Liver (tissue), 9 donors: ENCODE data around the gene FKBP5. TPM values are rescaled to one million over a fixed set of nuclear protein-coding genes. Genes with fewer than 3 reads are reported as not detected.

Source experiments
- DNase-seq: peaks from one replicate; pipeline ENCODE4 v3.0.0-alpha.2; 2017; ENCODE audit warnings: low spot score
- H3K27ac ChIP-seq, 2 donors: one replicate each; pipeline ENCODE4 v1.7.0; 2013; ENCODE audit warnings: inconsistent platforms in 2 of 2, low read length in 2 of 2, control low read depth in 1 of 2, low read depth in 1 of 2, mild to moderate bottlenecking in 1 of 2
- H3K27me3 ChIP-seq, 4 donors: one replicate each; pipeline versions ENCODE4 v1.6.1 to v1.7.0; 2013; ENCODE audit warnings: low read length in 3 of 4, inconsistent platforms in 1 of 4, mild to moderate bottlenecking in 1 of 4, moderate library complexity in 1 of 4; ENCODE audit not compliant: control insufficient read depth in 4 of 4, insufficient read depth in 4 of 4
- H3K36me3 ChIP-seq, 4 donors: one replicate each; pipeline versions ENCODE4 v1.6.1 to v1.7.0; 2013; ENCODE audit warnings: low read length in 3 of 4, mild to moderate bottlenecking in 3 of 4, low read depth in 1 of 4, moderate library complexity in 1 of 4; ENCODE audit not compliant: control insufficient read depth in 4 of 4, insufficient read depth in 3 of 4
- H3K4me1 ChIP-seq, 4 donors: one replicate each; pipeline versions ENCODE4 v1.6.1 to v1.7.0; 2013; ENCODE audit warnings: low read length in 3 of 4, mild to moderate bottlenecking in 3 of 4, moderate library complexity in 1 of 4; ENCODE audit not compliant: control insufficient read depth in 4 of 4, insufficient read depth in 4 of 4
- H3K4me3 ChIP-seq, 3 donors: one replicate each; pipeline versions ENCODE4 v1.6.1 to v1.7.0; 2013; ENCODE audit warnings: low read length in 3 of 3, control low read depth in 1 of 3, low read depth in 1 of 3, mild to moderate bottlenecking in 1 of 3
- H3K9ac ChIP-seq, 2 donors: one replicate each; pipeline ENCODE4 v1.7.0; 2013; ENCODE audit warnings: low read length in 2 of 2, mild to moderate bottlenecking in 2 of 2, moderate library complexity in 2 of 2, control low read depth in 1 of 2, low read depth in 1 of 2
- H3K9me3 ChIP-seq, 4 donors: one replicate each; pipeline versions ENCODE4 v1.6.1 to v1.7.0; 2013; ENCODE audit warnings: low read length in 3 of 4; ENCODE audit not compliant: control insufficient read depth in 4 of 4
- EGR1 ChIP-seq, 2 donors: IDR thresholded peaks; 2 replicates each; pipeline ENCODE4 v1.6.1; 2016 to 2018; ENCODE audit warnings: antibody characterized with exemption in 2 of 2, low read depth in 2 of 2
- GABPA ChIP-seq, 2 donors: IDR thresholded peaks in 1 of 2; conservative IDR thresholded peaks in 1 of 2; 2 replicates each; pipeline ENCODE4 v1.6.1; 2016; ENCODE audit warnings: antibody characterized with exemption in 2 of 2, mild to moderate bottlenecking in 1 of 2, moderate library complexity in 1 of 2
- HNF4A ChIP-seq, 2 donors: conservative IDR thresholded peaks; 2 replicates each; pipeline ENCODE4 v1.6.1; 2016; ENCODE audit warnings: antibody characterized with exemption in 2 of 2, mild to moderate bottlenecking in 2 of 2
- NR2F2 ChIP-seq: IDR thresholded peaks from 2 replicates; pipeline ENCODE4 v1.6.1; 2016; ENCODE audit warnings: antibody characterized with exemption
- RAD21 ChIP-seq, 2 donors: IDR thresholded peaks; 2 replicates each; pipeline ENCODE4 v1.6.1; 2016; ENCODE audit warnings: antibody characterized with exemption in 2 of 2, mild to moderate bottlenecking in 2 of 2
- RXRA ChIP-seq, 2 donors: IDR thresholded peaks; 2 replicates each; pipeline ENCODE4 v1.6.1; 2017 to 2018; ENCODE audit warnings: antibody characterized with exemption in 2 of 2, mild to moderate bottlenecking in 1 of 2
- SP1 ChIP-seq: IDR thresholded peaks from 2 replicates; pipeline ENCODE4 v1.6.1; 2018; ENCODE audit warnings: antibody characterized with exemption, mild to moderate bottlenecking
- YY1 ChIP-seq: IDR thresholded peaks from 2 replicates; pipeline ENCODE4 v1.6.1; 2016; ENCODE audit warnings: antibody characterized with exemption, mild to moderate bottlenecking
- WGBS: extraction: QIAGEN DNeasy Blood & Tissue Kit; methylation state at CpG from one replicate; pipeline ENCODE4 v1.1.7; 2013; 5-methylcytosine and 5-hydroxymethylcytosine counted together
- polyA plus RNA-seq, 2 donors: library from polyadenylated mRNA; stranded (reverse) in 1 of 2; unstranded in 1 of 2; fragments of 200-250 nt in 1 of 2; fragments of >200 nt in 1 of 2; fragmentation: Nextera tagmentation in 1 of 2; extraction: Ambion mirVana in 1 of 2; gene quantifications; one replicate each; pipeline versions ENCODE4 v1.2.1 to v1.2.3, GENCODE V29; 2013 to 2015
- total RNA-seq, 2 donors: library from RNA; depleted of rRNA; stranded (reverse); fragments of >200 nt; gene quantifications; one replicate each; pipeline ENCODE4 v1.2.3, GENCODE V29; 2014
- TF ChIP-seq, protein P1 (sequence below): IDR thresholded peaks from 2 replicates; pipeline ENCODE4 v1.6.1; 2016; ENCODE audit warnings: antibody characterized with exemption
- TF ChIP-seq, protein P2 (sequence below): IDR thresholded peaks from 2 replicates; pipeline ENCODE4 v1.6.1; 2016; ENCODE audit warnings: antibody characterized with exemption, mild to moderate bottlenecking
- donor health status: healthy.
- donor health status: healthy.
- donor health status: healthy.
- donor health status: healthy.
- donor health status: healthy.

Gene FKBP5
- total and polyA plus RNA-seq, 4 donors = 10.3 to 132 (median 63.7) TPM

GRCh38 chr6:35592178-35592577, 96.5 kb downstream of the FKBP5 start:
- no peak overlapping the region for H3K9ac ChIP-seq
- H3K36me3 ChIP-seq = peaks cover 16 to 56% (median 36%) of the 10 kb centered on the region in 4 donors
- peaks cover 0 to 9% (median 3%) of the 10 kb centered on the region in 4 donors for H3K4me1 ChIP-seq
- peak overlapping the region in 1 of 2 donors; percentile 4 for H3K27ac ChIP-seq
- no peak overlapping the region for H3K4me3 ChIP-seq
- peak; percentile 62 for TF ChIP-seq YY1
- peak; percentile 6 for TF ChIP-seq SP1
- peak in 1 of 2 donors; percentile 53 for TF ChIP-seq HNF4A (conservative IDR thresholded peaks at IDR 0.05)
- TF ChIP-seq RXRA (IDR thresholded peaks at IDR 0.05) = peak in 1 of 2 donors; percentile 52
- no peak for TF ChIP-seq EGR1 (IDR thresholded peaks at IDR 0.05; ENCODE audit: low read depth in 2 of 2)
- TF ChIP-seq, protein P1, sequence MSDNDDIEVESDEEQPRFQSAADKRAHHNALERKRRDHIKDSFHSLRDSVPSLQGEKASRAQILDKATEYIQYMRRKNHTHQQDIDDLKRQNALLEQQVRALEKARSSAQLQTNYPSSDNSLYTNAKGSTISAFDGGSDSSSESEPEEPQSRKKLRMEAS = no peak
- DNase-seq = no peak
- H3K27me3 ChIP-seq = no peaks in the 10 kb centered on the region
- 71% methylated on average over 3 of the region's 3 CpGs for WGBS
- H3K9me3 ChIP-seq = no peaks in the 10 kb centered on the region

DNA sequence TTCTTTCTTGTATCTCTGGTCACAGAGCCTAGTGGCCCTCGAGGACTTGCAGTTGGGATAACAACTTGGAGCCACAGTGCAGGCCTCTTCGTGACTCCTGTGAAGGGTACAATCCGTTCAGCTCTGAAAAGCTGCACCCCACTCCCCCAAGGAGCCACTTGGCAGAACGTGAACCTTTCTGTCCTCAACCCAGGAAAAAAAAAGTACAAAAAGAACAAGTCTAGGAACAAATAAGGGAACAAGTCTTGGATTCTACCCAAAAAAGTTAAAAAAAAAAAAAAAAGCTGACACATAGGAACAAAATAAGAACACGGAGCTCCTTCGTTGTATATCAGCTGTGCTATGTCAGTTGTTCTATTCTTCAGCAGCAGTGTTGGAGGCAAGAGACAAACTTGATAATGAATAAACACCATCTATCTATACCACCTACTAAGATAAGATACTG, 98.1 kb downstream of the FKBP5 start:
- Histone ChIP-seq H3K9me3 (no peaks in the 10 kb centered on the region), H3K9ac (no peak overlapping the region), H3K27me3 (no peaks in the 10 kb centered on the region), H3K27ac (no peak overlapping the region), H3K4me3 (no peak overlapping the region), H3K4me1 (peaks cover 0 to 9% (median 3%) of the 10 kb centered on the region in 4 donors), H3K36me3 (peaks cover 15 to 54% (median 35%) of the 10 kb centered on the region in 4 donors)
- no peak for DNase-seq
- 75% methylated on average over 6 of the region's 6 CpGs for WGBS
- TF ChIP-seq NR2F2 = peak; percentile 68
- peak; percentile 73 for TF ChIP-seq SP1
- TF ChIP-seq RAD21 (IDR thresholded peaks at IDR 0.05) = peak in 1 of 2 donors; percentile 12
- TF ChIP-seq, protein P1 = no peak
- TF ChIP-seq HNF4A (conservative IDR thresholded peaks at IDR 0.05) = no peak
- peak in 1 of 2 donors; percentile 39 for TF ChIP-seq RXRA (IDR thresholded peaks at IDR 0.05)

GRCh38 chr6:35589904-35590303, 98.8 kb downstream of the FKBP5 start:
- TF ChIP-seq, protein P2, sequence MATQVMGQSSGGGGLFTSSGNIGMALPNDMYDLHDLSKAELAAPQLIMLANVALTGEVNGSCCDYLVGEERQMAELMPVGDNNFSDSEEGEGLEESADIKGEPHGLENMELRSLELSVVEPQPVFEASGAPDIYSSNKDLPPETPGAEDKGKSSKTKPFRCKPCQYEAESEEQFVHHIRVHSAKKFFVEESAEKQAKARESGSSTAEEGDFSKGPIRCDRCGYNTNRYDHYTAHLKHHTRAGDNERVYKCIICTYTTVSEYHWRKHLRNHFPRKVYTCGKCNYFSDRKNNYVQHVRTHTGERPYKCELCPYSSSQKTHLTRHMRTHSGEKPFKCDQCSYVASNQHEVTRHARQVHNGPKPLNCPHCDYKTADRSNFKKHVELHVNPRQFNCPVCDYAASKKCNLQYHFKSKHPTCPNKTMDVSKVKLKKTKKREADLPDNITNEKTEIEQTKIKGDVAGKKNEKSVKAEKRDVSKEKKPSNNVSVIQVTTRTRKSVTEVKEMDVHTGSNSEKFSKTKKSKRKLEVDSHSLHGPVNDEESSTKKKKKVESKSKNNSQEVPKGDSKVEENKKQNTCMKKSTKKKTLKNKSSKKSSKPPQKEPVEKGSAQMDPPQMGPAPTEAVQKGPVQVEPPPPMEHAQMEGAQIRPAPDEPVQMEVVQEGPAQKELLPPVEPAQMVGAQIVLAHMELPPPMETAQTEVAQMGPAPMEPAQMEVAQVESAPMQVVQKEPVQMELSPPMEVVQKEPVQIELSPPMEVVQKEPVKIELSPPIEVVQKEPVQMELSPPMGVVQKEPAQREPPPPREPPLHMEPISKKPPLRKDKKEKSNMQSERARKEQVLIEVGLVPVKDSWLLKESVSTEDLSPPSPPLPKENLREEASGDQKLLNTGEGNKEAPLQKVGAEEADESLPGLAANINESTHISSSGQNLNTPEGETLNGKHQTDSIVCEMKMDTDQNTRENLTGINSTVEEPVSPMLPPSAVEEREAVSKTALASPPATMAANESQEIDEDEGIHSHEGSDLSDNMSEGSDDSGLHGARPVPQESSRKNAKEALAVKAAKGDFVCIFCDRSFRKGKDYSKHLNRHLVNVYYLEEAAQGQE = no peak
- TF ChIP-seq RAD21 (IDR thresholded peaks at IDR 0.05) = no peak
- TF ChIP-seq GABPA (IDR thresholded peaks at IDR 0.05 in 1 of 2, conservative IDR thresholded peaks at IDR 0.05 in 1 of 2) = no peak
- TF ChIP-seq NR2F2 = no peak
- H3K27ac ChIP-seq = no peak overlapping the region
- H3K27me3 ChIP-seq = no peaks in the 10 kb centered on the region
- H3K4me1 ChIP-seq = peaks cover 0 to 9% (median 3%) of the 10 kb centered on the region in 4 donors
- DNase-seq = no peak
- H3K9ac ChIP-seq = no peak overlapping the region
- H3K4me3 ChIP-seq = no peak overlapping the region
- 98% methylated on average over 3 of the region's 3 CpGs for WGBS
- H3K36me3 ChIP-seq = peaks cover 12 to 53% (median 33%) of the 10 kb centered on the region in 4 donors
- no peaks in the 10 kb centered on the region for H3K9me3 ChIP-seq
